22Rv1 (cell line): ENCODE data around the gene LAMA5.

Experiments
- H3K27ac ChIP-seq: fragments of 450-650 bp; 2 replicates; pipeline ENCODE4 v1.5.1; 2017
- CTCF ChIP-seq: fragments of 450-650 bp; IDR thresholded peaks from 2 replicates; pipeline ENCODE4 v1.5.1; 2017; ENCODE audit warnings: mild to moderate bottlenecking
- ZFX ChIP-seq: fragments of 450-650 bp; IDR thresholded peaks from 2 replicates; pipeline ENCODE4 v1.6.1; 2017; ENCODE audit warnings: antibody characterized with exemption, borderline replicate concordance

Gene LAMA5

GRCh38 chr20:62266851-62267250 is 100.3 kb downstream of the LAMA5 start:
- TF ChIP-seq ZFX (no peak), CTCF (no peak)
- H3K27ac ChIP-seq = no peak overlapping the region

DNA sequence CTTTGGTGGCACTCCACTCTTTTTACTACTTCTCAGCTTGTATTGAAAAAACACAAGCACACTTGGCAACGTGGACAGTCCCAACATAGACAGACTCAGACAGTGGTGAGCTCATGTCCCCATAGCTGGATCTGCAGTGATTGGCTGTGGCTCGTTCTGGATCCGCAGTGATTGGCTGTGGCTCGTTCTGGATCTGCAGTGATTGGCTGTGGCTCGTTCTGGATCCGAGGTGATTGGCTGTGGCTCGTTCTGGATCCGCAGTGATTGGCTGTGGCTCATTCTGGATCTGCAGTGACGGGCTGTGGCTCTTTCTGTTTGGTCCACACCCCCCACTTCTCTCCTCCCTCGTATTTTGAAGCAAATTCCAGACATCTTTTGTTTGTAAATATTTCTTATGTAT is 100.8 kb downstream of the LAMA5 start:
- H3K27ac ChIP-seq = no peak overlapping the region
- TF ChIP-seq ZFX = no peak

GRCh38 chr20:62265365-62265764 is 101.7 kb downstream of the LAMA5 start:
- TF ChIP-seq ZFX = no peak
- no peak for TF ChIP-seq CTCF
- H3K27ac ChIP-seq = no peak overlapping the region

GRCh38 chr20:62263396-62263795 is 103.7 kb downstream of the LAMA5 start:
- no peak for TF ChIP-seq ZFX
- TF ChIP-seq CTCF = no peak
- H3K27ac ChIP-seq = no peak overlapping the region

GRCh38 chr20:62262064-62262463 is 105.0 kb downstream of the LAMA5 start:
- TF ChIP-seq ZFX = no peak
- H3K27ac ChIP-seq = no peak overlapping the region

GRCh38 chr20:62259294-62259565 is 107.9 kb downstream of the LAMA5 start:
- no peak for TF ChIP-seq ZFX
- TF ChIP-seq CTCF = no peak
- no peak overlapping the region for H3K27ac ChIP-seq
